Adrenal gland (tissue), 5 donors: ENCODE results near the gene PRKCZ.

ENCODE experiments used
- POLR2A ChIP-seq, 2 donors: fragments of 450-650 bp; IDR thresholded peaks; one replicate each; pipeline ENCODE4 v1.6.1; 2017; ENCODE audit warnings: antibody characterized with exemption in 2 of 2, mild to moderate bottlenecking in 2 of 2, moderate library complexity in 1 of 2
- TF ChIP-seq, protein P1 (sequence below), 6 experiments: fragments of 450-650 bp in 4 of 6; fragments of 200-600 bp in 2 of 6; sonication (generic) in 1 of 6; IDR thresholded peaks; 1 replicate in 5 of 6; 2 replicates in 1 of 6; pipeline versions ENCODE4 v1.5.1 to v1.8.0; 2016 to 2021; ENCODE audit warnings: antibody characterized with exemption in 6 of 6, mild to moderate bottlenecking in 2 of 6, moderate library complexity in 1 of 6
- donor health status: DM: no; HTN: no; CAD: no.

- TF ChIP-seq, protein P1, sequence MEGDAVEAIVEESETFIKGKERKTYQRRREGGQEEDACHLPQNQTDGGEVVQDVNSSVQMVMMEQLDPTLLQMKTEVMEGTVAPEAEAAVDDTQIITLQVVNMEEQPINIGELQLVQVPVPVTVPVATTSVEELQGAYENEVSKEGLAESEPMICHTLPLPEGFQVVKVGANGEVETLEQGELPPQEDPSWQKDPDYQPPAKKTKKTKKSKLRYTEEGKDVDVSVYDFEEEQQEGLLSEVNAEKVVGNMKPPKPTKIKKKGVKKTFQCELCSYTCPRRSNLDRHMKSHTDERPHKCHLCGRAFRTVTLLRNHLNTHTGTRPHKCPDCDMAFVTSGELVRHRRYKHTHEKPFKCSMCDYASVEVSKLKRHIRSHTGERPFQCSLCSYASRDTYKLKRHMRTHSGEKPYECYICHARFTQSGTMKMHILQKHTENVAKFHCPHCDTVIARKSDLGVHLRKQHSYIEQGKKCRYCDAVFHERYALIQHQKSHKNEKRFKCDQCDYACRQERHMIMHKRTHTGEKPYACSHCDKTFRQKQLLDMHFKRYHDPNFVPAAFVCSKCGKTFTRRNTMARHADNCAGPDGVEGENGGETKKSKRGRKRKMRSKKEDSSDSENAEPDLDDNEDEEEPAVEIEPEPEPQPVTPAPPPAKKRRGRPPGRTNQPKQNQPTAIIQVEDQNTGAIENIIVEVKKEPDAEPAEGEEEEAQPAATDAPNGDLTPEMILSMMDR (IDR thresholded peaks at IDR 0.05): no peak
- no peak for TF ChIP-seq POLR2A (IDR thresholded peaks at IDR 0.05)
Observed at GRCh38 chr1:2028870-2029560, 21.2 kb upstream of the PRKCZ start.
